Osteoblast (primary cell): ENCODE measurements around the gene ZFP64. TPM values are rescaled to one million over a fixed set of nuclear protein-coding genes. Genes with fewer than 3 reads are reported as not detected.

Source experiments
- DNase-seq: peaks from one replicate; pipeline ENCODE4 v3.0.0; 2011; ENCODE audit warnings: low spot score, mixed read lengths; ENCODE audit not compliant: insufficient read length; ENCODE audit errors: missing footprints
- H2AFZ ChIP-seq: 2 replicates; pipeline ENCODE4 v1.6.0; 2011; ENCODE audit warnings: mild to moderate bottlenecking, low read length
- H3K27ac ChIP-seq: 2 replicates; pipeline ENCODE4 v1.5.1; 2011; ENCODE audit warnings: mild to moderate bottlenecking, low read depth, low read length, moderate library complexity
- H3K27me3 ChIP-seq: 2 replicates; pipeline ENCODE4 v1.6.0; 2012; ENCODE audit warnings: mild to moderate bottlenecking, control low read depth, inconsistent platforms, low read length, moderate library complexity; ENCODE audit not compliant: insufficient read depth
- H3K36me3 ChIP-seq: 2 replicates; pipeline ENCODE4 v1.5.1; 2011; ENCODE audit warnings: mild to moderate bottlenecking, low read length, control low read depth, moderate library complexity; ENCODE audit not compliant: insufficient read depth
- H3K4me1 ChIP-seq: 2 replicates; pipeline ENCODE4 v1.5.1; 2011; ENCODE audit warnings: mild to moderate bottlenecking, low read length, control low read depth, moderate library complexity; ENCODE audit not compliant: insufficient read depth
- H3K4me2 ChIP-seq: 2 replicates; pipeline ENCODE4 v1.6.0; 2011; ENCODE audit warnings: mild to moderate bottlenecking, low read length; ENCODE audit not compliant: insufficient read depth
- H3K4me3 ChIP-seq: fragments of 200-600 bp; sonication (generic); 3 replicates; pipeline ENCODE4 v1.5.1; 2012; ENCODE audit warnings: mild to moderate bottlenecking, low read length, inconsistent platforms; ENCODE audit not compliant: insufficient read depth
- H3K79me2 ChIP-seq: 2 replicates; pipeline ENCODE4 v1.6.0; 2012; ENCODE audit warnings: mild to moderate bottlenecking, low read length, control low read depth, inconsistent platforms; ENCODE audit not compliant: insufficient read depth
- H3K9me3 ChIP-seq: 2 replicates; pipeline ENCODE4 v1.5.1; 2011; ENCODE audit warnings: low read depth, low read length, control low read depth
- H4K20me1 ChIP-seq: 2 replicates; pipeline ENCODE4 v1.6.0; 2012; ENCODE audit warnings: mild to moderate bottlenecking, low read length, control low read depth; ENCODE audit not compliant: insufficient read depth
- CTCF ChIP-seq: IDR thresholded peaks from 2 replicates; pipeline ENCODE4 v1.5.1; 2011; ENCODE audit warnings: mild to moderate bottlenecking, low read depth, low read length, moderate library complexity; ENCODE audit errors: extremely low read depth
- total RNA-seq: library from RNA; depleted of rRNA; stranded (reverse); fragments of >200 nt; gene quantifications from 2 replicates; pipeline ENCODE4 v1.2.3, GENCODE V29; 2012

ZFP64 gene
- total RNA-seq, 1 donor: 33.3 TPM

- no peak overlapping the region for H3K27ac ChIP-seq
- H3K36me3 ChIP-seq: no peaks in the 10 kb centered on the region
- H3K4me3 ChIP-seq: no peak overlapping the region
- DNase-seq: no peak
- H4K20me1 ChIP-seq: no peaks in the 10 kb centered on the region
- H3K9me3 ChIP-seq: no peaks in the 10 kb centered on the region
- no peak overlapping the region for H2AFZ ChIP-seq
- no peak overlapping the region for H3K4me2 ChIP-seq
- TF ChIP-seq CTCF: no peak
- no peaks in the 10 kb centered on the region for H3K79me2 ChIP-seq
- no peaks in the 10 kb centered on the region for H3K27me3 ChIP-seq
- peaks cover 7% of the 10 kb centered on the region for H3K4me1 ChIP-seq
Measured at GRCh38 chr20:52110456-52110855, 81.1 kb downstream of the ZFP64 start.

GRCh38 chr20:52105442-52106422 lies 85.8 kb downstream of the ZFP64 start:
- Histone ChIP-seq H3K27ac (no peak overlapping the region), H4K20me1 (no peaks in the 10 kb centered on the region), H3K4me2 (peak overlapping the region; percentile 75), H2AFZ (peak overlapping the region; percentile 90), H3K79me2 (peaks cover 22% of the 10 kb centered on the region), H3K9me3 (no peaks in the 10 kb centered on the region), H3K36me3 (no peaks in the 10 kb centered on the region), H3K4me3 (peak overlapping the region; percentile 79), H3K27me3 (no peaks in the 10 kb centered on the region), H3K4me1 (peaks cover 17% of the 10 kb centered on the region)
- DNase-seq: peak; percentile 82
- peak; percentile 32 for TF ChIP-seq CTCF

- peaks cover 17% of the 10 kb centered on the region for H3K4me1 ChIP-seq
- H3K27ac ChIP-seq: peak overlapping the region; percentile 30
- H2AFZ ChIP-seq: peak overlapping the region; percentile 90
- peak overlapping the region; percentile 75 for H3K4me2 ChIP-seq
- peak; percentile 90 for DNase-seq
- no peaks in the 10 kb centered on the region for H3K27me3 ChIP-seq
- H3K4me3 ChIP-seq: peak overlapping the region; percentile 79
- no peaks in the 10 kb centered on the region for H4K20me1 ChIP-seq
- H3K9me3 ChIP-seq: no peaks in the 10 kb centered on the region
- no peak for TF ChIP-seq CTCF
- H3K79me2 ChIP-seq: peaks cover 22% of the 10 kb centered on the region
- no peaks in the 10 kb centered on the region for H3K36me3 ChIP-seq
Measured at GRCh38 chr20:52104546-52105441, 86.8 kb downstream of the ZFP64 start.
